Epithelial cell of proximal tubule (primary cell): ENCODE data around the gene HMGA1. TPM values are rescaled to one million over a fixed set of nuclear protein-coding genes. Genes with fewer than 3 reads are reported as not detected.

Experiments used
- DNase-seq: peaks from one replicate; pipeline ENCODE4 v3.0.0-alpha.2; 2011; ENCODE audit warnings: low read depth
- H3K4me3 ChIP-seq: 2 replicates; pipeline ENCODE4 v1.5.1; 2011; ENCODE audit warnings: low read depth, mild to moderate bottlenecking, low read length
- CTCF ChIP-seq: conservative IDR thresholded peaks from 2 replicates; pipeline ENCODE4 v1.5.1; 2012; ENCODE audit warnings: low read depth, mild to moderate bottlenecking, low read length
- total RNA-seq: library from RNA; depleted of rRNA; stranded (reverse); fragments of >200 nt; gene quantifications from 2 replicates; pipeline ENCODE4 v1.2.3, GENCODE V29; 2015

HMGA1 gene
- total RNA-seq, 1 donor from 2014 or later = 949 TPM

- no peak for DNase-seq
- H3K4me3 ChIP-seq = no peak overlapping the region
- TF ChIP-seq CTCF = no peak
Measured at GRCh38 chr6:34205916-34206315, 30.8 kb upstream of the HMGA1 start.

- no peak for DNase-seq
- no peak overlapping the region for H3K4me3 ChIP-seq
- no peak for TF ChIP-seq CTCF
Measured at GRCh38 chr6:34206726-34207125, 29.9 kb upstream of the HMGA1 start.

GRCh38 chr6:34207695-34208443, 28.8 kb upstream of the HMGA1 start:
- no peak for TF ChIP-seq CTCF
- DNase-seq = no peak
- no peak overlapping the region for H3K4me3 ChIP-seq

GRCh38 chr6:34213772-34214171, 22.9 kb upstream of the HMGA1 start:
- H3K4me3 ChIP-seq = no peak overlapping the region
- TF ChIP-seq CTCF = no peak
- no peak for DNase-seq

- DNase-seq = no peak
- no peak for TF ChIP-seq CTCF
- no peak overlapping the region for H3K4me3 ChIP-seq
Measured at GRCh38 chr6:34218691-34219090, 18.0 kb upstream of the HMGA1 start.

GRCh38 chr6:34223381-34223955, 13.2 kb upstream of the HMGA1 start:
- peak overlapping the region; percentile 28 for H3K4me3 ChIP-seq
- no peak for DNase-seq
- no peak for TF ChIP-seq CTCF
